Skeletal muscle tissue (tissue), 4 donors: ENCODE data around the gene TOX4. TPM values are rescaled to one million over a fixed set of nuclear protein-coding genes. Genes with fewer than 3 reads are reported as not detected.

Source experiments
- H3K27ac ChIP-seq: one replicate; pipeline ENCODE4 v1.7.0; 2013; ENCODE audit warnings: mild to moderate bottlenecking, low read depth, low read length, inconsistent platforms
- H3K27me3 ChIP-seq, 3 donors: one replicate each; pipeline ENCODE4 v1.7.0; 2013; ENCODE audit warnings: low read length in 3 of 3; ENCODE audit not compliant: control insufficient read depth in 3 of 3, insufficient read depth in 3 of 3
- H3K36me3 ChIP-seq, 3 donors: one replicate each; pipeline ENCODE4 v1.7.0; 2013; ENCODE audit warnings: low read length in 3 of 3; ENCODE audit not compliant: control insufficient read depth in 3 of 3, insufficient read depth in 3 of 3
- H3K4me1 ChIP-seq, 3 donors: one replicate each; pipeline ENCODE4 v1.7.0; 2013; ENCODE audit warnings: low read length in 3 of 3, mild to moderate bottlenecking in 3 of 3; ENCODE audit not compliant: control insufficient read depth in 3 of 3, insufficient read depth in 3 of 3
- H3K4me3 ChIP-seq, 3 donors: one replicate each; pipeline ENCODE4 v1.7.0; 2013; ENCODE audit warnings: low read length in 3 of 3
- H3K9ac ChIP-seq, 3 donors: one replicate each; pipeline ENCODE4 v1.7.0; 2013; ENCODE audit warnings: low read length in 3 of 3, mild to moderate bottlenecking in 3 of 3, moderate library complexity in 2 of 3, low read depth in 1 of 3
- H3K9me3 ChIP-seq, 3 donors: one replicate each; pipeline ENCODE4 v1.7.0; 2013; ENCODE audit warnings: low read length in 3 of 3; ENCODE audit not compliant: control insufficient read depth in 3 of 3
- total RNA-seq: library from RNA; depleted of rRNA; stranded (reverse); fragments of >200 nt; gene quantifications from one replicate; pipeline ENCODE4 v1.2.3, GENCODE V29; 2014
- donor health status: Osteomylitis.

Gene TOX4
- total RNA-seq, 1 donor from 2014 or later: 18.8 TPM

- no peak overlapping the region for H3K4me3 ChIP-seq
- no peak overlapping the region for H3K27ac ChIP-seq
- no peaks in the 10 kb centered on the region for H3K9me3 ChIP-seq
- H3K9ac ChIP-seq: no peak overlapping the region
- H3K36me3 ChIP-seq: no peaks in the 10 kb centered on the region
- H3K4me1 ChIP-seq: peaks cover 0 to 2% (median 0%) of the 10 kb centered on the region in 3 donors
- peaks cover 0 to 4% (median 3%) of the 10 kb centered on the region in 3 donors for H3K27me3 ChIP-seq
Measured at GRCh38 chr14:21520767-21521166, 43.8 kb downstream of the TOX4 start.

GRCh38 chr14:21521501-21521900, 44.5 kb downstream of the TOX4 start:
- peaks cover 0 to 4% (median 3%) of the 10 kb centered on the region in 3 donors for H3K27me3 ChIP-seq
- no peak overlapping the region for H3K9ac ChIP-seq
- no peaks in the 10 kb centered on the region for H3K36me3 ChIP-seq
- no peak overlapping the region for H3K4me3 ChIP-seq
- no peaks in the 10 kb centered on the region for H3K9me3 ChIP-seq
- H3K27ac ChIP-seq: no peak overlapping the region
- H3K4me1 ChIP-seq: peaks cover 0 to 2% (median under 1%) of the 10 kb centered on the region in 3 donors

GRCh38 chr14:21523203-21523602, 46.2 kb downstream of the TOX4 start:
- H3K4me1 ChIP-seq: peaks cover 0 to 2% (median 2%) of the 10 kb centered on the region in 3 donors
- H3K27me3 ChIP-seq: peaks cover 0 to 4% (median 3%) of the 10 kb centered on the region in 3 donors
- no peak overlapping the region for H3K4me3 ChIP-seq
- H3K9me3 ChIP-seq: no peaks in the 10 kb centered on the region
- H3K9ac ChIP-seq: no peak overlapping the region
- no peaks in the 10 kb centered on the region for H3K36me3 ChIP-seq
- no peak overlapping the region for H3K27ac ChIP-seq

GRCh38 chr14:21524575-21525490, 47.8 kb downstream of the TOX4 start:
- no peak overlapping the region for H3K27ac ChIP-seq
- no peak overlapping the region for H3K9ac ChIP-seq
- peak overlapping the region in 2 of 3 donors; percentile 29 to 71 for H3K4me3 ChIP-seq
- peaks cover 0 to 4% (median 3%) of the 10 kb centered on the region in 3 donors for H3K27me3 ChIP-seq
- no peaks in the 10 kb centered on the region for H3K9me3 ChIP-seq
- peaks cover 0 to 2% (median 2%) of the 10 kb centered on the region in 3 donors for H3K4me1 ChIP-seq
- no peaks in the 10 kb centered on the region for H3K36me3 ChIP-seq

GRCh38 chr14:21525571-21525961, 48.6 kb downstream of the TOX4 start:
- Histone ChIP-seq H3K9me3 (no peaks in the 10 kb centered on the region), H3K9ac (no peak overlapping the region), H3K4me1 (peaks cover 0 to 2% (median 2%) of the 10 kb centered on the region in 3 donors), H3K27ac (no peak overlapping the region), H3K36me3 (no peaks in the 10 kb centered on the region), H3K4me3 (peak overlapping the region; percentile 29 to 71 (median 58)), H3K27me3 (peaks cover 0 to 4% (median 3%) of the 10 kb centered on the region in 3 donors)

- Histone ChIP-seq H3K4me1 (peaks cover 0 to 2% (median 2%) of the 10 kb centered on the region in 3 donors), H3K9me3 (no peaks in the 10 kb centered on the region), H3K27me3 (peaks cover 0 to 4% (median 2%) of the 10 kb centered on the region in 3 donors), H3K36me3 (no peaks in the 10 kb centered on the region), H3K9ac (peak within 1 kb of the TSS in 2 of 3 donors; percentile 20 to 68), H3K4me3 (peak within 1 kb of the TSS; percentile 58 to 71 (median 69)), H3K27ac (no peak within 1 kb of the TSS)
Measured at GRCh38 chr14:21525962-21526671, 49.1 kb downstream of the TOX4 start, which contains the start of gene SALL2. Gene SALL2 (minus strand): TSS chr14:21526346. CDS start chr14:21526127, 219 bp downstream.

GRCh38 chr14:21526672-21527317, 49.8 kb downstream of the TOX4 start:
- peak overlapping the region in 2 of 3 donors; percentile 20 to 68 for H3K9ac ChIP-seq
- H3K9me3 ChIP-seq: no peaks in the 10 kb centered on the region
- H3K36me3 ChIP-seq: no peaks in the 10 kb centered on the region
- peak overlapping the region; percentile 58 to 71 (median 69) for H3K4me3 ChIP-seq
- H3K4me1 ChIP-seq: peaks cover 0 to 2% (median 2%) of the 10 kb centered on the region in 3 donors
- peaks cover 0 to 4% (median 0%) of the 10 kb centered on the region in 3 donors for H3K27me3 ChIP-seq
- no peak overlapping the region for H3K27ac ChIP-seq

GRCh38 chr14:21527318-21527679, 50.3 kb downstream of the TOX4 start:
- no peaks in the 10 kb centered on the region for H3K9me3 ChIP-seq
- H3K27me3 ChIP-seq: peaks cover 0 to 4% (median 0%) of the 10 kb centered on the region in 3 donors
- peaks cover 0 to 2% (median 2%) of the 10 kb centered on the region in 3 donors for H3K4me1 ChIP-seq
- H3K27ac ChIP-seq: no peak overlapping the region
- no peaks in the 10 kb centered on the region for H3K36me3 ChIP-seq
- no peak overlapping the region for H3K4me3 ChIP-seq
- H3K9ac ChIP-seq: no peak overlapping the region

- Histone ChIP-seq H3K4me1 (peaks cover 0 to 2% (median 2%) of the 10 kb centered on the region in 3 donors), H3K9ac (no peak overlapping the region), H3K9me3 (no peaks in the 10 kb centered on the region), H3K27ac (no peak overlapping the region), H3K36me3 (no peaks in the 10 kb centered on the region), H3K4me3 (no peak overlapping the region), H3K27me3 (no peaks in the 10 kb centered on the region)
Measured at GRCh38 chr14:21528381-21529348, 51.7 kb downstream of the TOX4 start.
